ENCODE data around the gene GALNTL6.

The GALNTL6 gene

DNA sequence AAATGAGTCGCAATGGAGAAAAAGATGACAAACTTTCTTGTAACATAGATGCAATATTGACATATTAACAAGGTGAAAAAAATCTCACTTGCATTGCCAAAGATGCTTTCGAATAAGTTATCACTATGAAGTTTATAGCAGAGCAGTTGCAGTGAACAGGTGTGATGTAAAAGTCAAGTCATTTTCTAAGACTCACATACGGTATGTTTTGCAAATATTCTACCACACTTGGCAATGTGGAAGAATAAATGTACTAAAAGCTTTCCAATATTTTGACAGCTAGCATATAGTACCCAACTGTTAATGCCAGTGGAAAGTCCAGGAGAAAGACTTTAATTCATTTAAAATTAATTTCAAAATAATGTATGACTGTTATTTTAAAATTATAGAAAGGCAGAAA is 76.5 kb downstream of the GALNTL6 start:
- DNase-seq = no peak

DNA sequence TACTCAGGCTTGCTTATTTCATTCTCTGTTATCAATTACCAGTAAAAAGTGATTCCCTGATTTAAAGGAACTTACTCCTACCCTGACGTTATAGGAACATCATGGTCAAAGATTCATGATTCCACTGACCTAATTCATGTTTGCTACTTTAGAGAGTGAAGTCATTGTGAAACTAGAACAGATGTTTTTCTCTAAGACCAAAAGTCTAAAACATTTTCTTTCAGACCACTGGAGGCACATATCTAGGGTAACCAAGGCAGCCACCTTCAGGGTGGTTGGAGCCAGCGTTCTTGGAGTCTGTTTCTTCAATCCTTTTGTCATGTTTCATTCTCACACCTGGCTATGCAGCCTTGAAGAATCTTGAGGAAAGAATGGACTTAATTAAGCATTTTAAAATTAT is 77.8 kb downstream of the GALNTL6 start:
- no peak for DNase-seq

DNA sequence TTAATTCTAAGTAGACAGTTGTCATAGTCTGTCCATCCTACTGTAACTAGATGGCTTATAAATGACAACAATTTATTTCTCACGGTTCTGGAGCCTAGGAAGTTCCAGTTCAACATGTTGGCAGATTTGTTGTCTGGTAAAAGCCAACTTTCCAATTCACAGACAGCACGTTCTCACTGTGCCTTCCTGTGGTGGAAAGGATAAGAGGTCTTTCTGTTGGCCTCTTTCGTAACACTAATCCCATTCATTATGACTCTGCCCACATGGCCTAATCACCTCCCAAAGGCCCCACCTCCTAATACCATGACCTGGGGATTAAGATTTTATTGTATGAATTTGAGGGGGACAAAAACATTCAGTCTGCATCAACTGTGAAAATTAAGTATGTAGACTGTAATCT is 83.2 kb downstream of the GALNTL6 start:
- no peak for DNase-seq

DNA sequence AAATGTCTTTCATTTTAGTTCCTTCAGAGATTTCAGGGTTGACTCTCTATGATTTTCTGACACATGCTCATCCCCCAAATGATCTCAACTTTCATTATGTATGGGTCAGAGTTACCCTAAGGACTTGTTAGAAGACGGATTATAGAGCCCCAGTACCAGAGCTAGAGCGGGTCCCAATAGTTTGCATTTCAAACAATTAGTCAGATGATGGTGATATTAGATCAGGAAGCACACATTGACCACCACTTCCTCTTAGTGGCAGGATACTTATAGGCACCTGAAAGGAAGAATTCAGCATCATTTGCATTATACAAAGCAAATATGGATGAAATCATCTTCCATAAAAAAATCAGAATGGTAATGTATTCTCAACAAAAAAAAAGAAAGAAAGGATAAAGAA is 106.1 kb downstream of the GALNTL6 start:
- DNase-seq = no peak

DNA sequence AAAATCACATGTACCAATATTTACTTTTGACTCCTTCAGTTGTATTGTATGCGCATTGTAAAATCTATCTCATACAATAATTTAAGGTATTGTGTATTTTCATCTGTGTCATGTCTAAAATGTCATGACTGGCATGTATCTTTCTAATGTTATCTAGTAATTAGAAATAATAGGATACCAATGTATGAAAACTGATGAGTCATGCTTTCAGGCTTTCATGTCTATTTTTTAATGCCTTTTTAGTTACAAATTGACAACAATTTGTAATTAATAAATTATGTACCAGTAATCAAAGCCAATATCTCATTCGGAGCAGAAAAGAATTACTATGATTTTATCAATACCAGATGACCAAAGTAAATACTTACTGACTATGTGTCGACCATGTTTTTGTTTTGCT is 107.7 kb downstream of the GALNTL6 start:
- DNase-seq = no peak

DNA sequence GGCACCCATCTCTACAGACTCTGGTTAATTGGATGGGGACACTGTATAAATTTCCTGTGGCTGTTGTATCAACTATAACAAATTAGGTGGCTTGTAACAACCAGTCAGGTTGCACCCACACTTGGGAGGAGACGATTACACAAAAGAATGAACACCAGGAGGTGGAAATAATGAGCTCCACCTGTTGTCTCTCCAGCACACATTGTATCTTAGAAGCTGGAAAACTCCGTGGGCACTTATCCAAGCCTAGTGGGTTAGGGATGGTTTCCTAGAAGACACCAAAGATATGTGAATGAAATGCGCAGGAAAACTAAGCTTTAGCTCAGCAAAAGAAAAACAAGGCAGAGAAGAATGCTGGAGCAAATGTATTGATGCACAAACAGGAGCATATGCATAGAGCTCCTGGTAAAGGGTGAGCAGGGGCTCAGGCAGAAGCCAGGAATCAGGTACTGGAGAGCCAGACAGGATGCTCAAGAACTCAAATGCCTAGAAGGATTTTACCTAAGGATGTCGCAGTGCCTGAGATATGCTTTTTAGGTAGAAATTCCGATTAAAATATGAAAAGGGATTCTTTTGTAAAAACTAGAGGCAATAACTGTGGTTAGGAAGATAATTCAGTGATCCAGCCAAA is 111.7 kb downstream of the GALNTL6 start:
- no peak for DNase-seq

DNA sequence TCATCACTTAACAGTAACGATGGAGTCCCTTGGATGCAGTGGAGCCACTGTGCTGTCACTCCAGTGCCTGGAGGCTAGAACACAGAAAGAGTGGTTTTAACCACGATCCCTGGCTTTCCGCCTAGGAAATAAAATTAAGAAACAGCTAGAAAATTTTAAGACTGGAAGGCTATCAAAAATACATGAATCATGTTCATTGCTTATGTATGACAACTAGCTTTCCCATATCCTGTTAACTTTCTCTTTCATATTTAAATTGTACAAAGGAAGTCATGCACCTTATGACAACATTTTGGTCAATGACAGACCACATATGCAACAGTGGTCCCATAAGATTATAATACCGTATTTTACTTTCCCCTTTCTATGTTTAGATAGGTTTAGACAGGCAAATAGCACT is 115.1 kb downstream of the GALNTL6 start:
- no peak for DNase-seq

DNA sequence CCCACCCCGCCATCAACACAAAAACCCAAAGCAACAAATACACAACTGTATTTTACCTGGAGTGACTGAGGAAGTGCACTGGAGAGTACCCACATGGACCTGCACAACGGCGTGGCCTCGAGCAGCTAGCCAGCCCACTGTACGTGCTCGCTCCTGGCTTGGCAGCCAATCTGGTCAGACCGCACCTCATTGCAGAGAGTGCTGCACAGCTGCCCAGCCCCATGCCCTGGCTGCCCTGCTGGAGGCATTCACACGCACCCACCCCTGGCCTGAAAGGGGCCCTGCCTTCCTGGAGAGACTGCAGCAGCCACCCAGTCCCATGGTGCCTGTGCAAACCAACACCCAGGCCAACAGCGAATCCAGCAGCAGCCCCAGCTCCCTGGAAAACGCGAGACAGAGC is 116.3 kb downstream of the GALNTL6 start:
- DNase-seq = no peak

DNA sequence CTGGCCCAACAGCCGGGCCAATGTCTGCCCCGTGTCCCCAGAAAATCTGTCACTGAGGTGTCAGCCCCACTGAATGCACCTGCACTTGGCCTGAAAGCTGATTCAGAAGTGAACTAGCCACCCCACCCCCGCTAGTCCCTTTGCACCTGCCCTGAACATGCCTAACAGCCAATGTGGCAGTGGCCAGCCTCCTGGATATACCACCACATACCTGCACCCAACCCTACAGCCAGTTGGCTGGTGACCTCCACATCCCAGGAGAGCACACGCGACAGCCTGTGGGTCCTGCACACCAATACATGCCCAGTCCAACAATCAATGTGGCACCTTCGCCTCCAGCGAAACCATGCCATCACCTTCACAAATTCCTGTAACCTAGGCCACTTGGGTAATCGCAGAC is 116.7 kb downstream of the GALNTL6 start:
- DNase-seq = no peak

DNA sequence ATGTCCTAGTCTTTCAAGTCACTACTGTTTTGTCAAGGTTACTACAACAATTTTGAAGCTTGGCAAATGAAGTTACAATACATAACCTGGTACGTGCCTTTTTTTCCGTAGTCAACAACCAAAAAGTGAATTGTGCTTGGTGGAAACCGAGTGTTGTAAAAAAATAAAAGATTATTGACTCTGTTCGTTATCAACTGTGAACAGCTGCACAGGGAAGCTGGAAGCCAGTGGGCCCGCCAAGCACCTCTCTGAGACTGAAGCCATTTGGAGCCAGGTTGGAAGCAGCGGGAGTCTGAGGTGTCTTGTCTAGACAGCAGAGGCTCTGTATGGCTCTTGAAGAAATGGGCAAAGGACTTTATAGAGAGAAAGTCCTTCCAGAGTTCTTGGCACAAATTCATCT is 119.0 kb downstream of the GALNTL6 start:
- DNase-seq = no peak

DNA sequence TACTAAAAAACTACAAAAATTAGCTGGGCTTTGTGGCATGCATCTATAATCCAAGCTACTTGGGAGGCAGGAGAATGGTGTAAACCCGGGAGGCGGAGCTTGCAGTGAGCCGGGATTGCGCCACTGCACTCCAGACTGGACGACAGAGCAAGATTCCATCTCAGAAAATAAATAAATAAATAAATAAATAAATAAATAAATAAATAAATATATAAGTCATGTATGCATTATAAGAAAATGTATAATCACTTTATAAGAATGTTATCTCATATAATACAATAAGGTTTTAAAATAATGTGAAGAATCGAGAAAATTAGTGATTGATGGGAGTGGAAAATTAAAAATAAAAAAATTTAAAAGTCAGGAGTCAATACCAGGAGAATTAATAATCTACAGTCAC is 127.5 kb downstream of the GALNTL6 start:
- no peak for DNase-seq

DNA sequence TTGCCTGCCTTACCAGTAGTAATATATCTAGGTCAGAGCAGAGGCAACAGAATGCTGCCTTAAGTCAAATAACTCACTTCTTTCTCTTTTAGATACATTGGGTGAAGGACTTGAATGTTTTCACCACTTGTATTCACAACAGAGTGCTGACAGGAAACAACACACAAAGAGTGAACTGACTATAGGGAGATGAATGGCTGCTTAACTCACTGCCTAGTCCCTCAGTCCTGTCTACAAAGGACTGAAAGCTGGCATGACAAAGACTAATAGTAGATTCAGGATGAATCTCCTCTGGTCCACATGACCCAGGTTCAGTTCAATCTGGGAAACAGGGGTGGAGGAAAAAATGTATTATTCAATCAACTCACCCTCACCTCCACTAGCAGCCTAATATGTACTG is 134.2 kb downstream of the GALNTL6 start:
- no peak for DNase-seq

DNA sequence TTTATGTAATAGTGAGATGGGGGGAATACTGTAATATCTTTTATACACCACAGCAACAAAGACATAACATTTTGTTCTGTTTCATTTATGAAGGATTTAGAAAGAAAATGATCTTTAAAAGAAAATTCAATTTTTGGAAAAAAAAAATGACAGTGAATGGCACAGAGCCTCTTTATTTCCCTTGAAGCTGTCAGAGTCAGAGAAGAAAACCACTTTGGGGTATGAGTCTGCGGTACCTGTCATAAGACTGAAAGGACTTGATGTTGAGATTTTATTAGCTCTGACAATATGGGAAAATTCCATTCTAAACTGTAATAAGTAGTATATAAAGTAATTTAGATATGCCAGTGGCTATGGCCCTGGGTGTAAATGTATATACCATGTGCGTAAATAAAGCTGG is 134.8 kb downstream of the GALNTL6 start:
- DNase-seq = no peak

DNA sequence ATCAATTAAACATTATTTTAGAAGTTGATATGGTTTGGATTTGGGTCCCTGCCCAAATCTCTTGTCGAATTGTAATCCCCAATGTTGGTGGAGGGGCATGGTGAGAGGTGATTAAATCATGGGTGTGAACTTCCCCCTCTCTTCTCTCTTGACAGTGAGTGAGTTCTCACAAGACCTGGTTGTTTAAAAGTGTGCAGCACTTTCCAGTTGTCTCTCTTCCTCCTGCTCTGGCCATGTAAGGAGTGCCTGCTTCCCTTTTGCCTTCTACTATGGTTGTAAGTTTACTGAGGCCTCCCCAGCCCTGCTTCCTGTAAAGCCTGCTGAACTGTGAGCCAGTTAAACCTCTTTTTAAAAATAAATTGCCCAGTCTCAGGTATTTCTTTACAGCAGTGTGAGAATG is 141.4 kb downstream of the GALNTL6 start:
- DNase-seq = no peak

DNA sequence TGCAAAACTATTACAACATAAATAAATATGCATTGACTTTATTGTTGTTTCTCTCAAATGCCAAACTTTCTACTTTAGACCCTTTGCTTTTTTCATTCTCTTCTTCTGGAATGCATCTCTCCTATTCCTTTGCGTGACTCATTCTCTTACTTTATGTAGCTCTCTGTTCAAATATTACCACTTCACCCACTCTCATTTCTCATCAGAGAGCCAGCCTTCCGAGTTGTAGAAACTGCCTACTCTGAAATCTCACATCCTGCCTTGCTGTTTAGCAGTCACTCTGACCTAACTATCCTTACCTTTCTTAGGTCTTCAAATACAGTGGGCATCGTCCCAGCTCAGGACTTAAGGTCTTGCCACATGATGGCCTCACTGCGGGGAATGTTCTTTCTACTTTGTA is 143.5 kb downstream of the GALNTL6 start:
- DNase-seq = no peak

DNA sequence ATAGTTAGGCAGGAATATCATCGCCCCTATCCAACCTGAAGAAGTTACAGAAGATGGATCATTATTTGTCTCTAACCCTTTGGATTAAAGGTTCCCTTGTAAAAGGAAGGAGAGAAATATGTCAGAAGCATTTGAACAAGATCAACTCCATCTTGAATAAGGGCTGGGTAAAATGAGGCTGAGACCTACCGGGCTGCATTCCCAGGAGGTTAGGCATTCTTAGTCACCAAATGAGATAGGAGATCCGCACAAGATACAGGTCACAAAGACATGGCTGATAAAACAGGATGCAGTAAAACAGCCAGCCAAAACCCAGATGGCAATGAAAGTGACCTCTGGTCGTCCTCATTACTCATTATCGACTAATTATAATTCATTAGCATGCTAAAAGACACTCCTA is 148.9 kb downstream of the GALNTL6 start:
- DNase-seq = no peak

DNA sequence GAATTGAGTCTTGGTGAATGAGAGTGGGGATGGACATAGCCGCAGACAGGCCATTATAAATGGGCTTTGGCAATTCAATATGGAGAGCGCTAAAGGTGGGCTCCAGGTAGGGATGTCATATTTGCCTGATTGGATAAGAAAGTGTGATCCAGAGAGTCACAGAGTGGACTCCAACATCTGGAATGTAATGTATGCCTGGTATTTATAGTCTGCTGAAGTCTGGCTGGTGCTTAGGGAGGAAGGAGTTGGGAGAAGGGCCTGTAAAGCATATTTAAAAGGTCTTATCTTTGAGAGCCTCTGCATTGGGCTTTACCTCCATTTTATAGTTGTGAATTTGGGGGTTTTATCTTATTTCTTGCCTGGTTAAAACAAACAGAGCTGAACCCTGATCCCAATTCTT is 153.2 kb downstream of the GALNTL6 start:
- no peak for DNase-seq

DNA sequence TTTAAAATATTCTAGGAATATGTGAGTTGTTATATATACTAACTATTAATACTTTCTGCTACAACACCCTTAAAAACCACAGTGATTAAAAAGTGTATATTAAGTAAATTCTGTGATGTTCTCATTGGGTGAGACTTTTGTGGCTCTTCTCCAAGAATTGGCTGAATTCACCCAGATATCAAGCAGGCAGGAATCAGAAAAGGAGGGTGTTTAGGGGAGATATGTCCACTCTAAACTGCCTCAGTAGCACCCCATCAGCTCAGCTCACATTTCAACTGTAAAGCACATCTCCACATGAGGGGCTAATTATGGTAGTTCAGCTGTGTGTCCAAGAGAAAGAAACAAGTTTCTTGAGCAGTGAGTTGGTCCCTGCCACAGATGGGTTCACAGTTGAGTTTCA is 165.0 kb downstream of the GALNTL6 start:
- DNase-seq = no peak

DNA sequence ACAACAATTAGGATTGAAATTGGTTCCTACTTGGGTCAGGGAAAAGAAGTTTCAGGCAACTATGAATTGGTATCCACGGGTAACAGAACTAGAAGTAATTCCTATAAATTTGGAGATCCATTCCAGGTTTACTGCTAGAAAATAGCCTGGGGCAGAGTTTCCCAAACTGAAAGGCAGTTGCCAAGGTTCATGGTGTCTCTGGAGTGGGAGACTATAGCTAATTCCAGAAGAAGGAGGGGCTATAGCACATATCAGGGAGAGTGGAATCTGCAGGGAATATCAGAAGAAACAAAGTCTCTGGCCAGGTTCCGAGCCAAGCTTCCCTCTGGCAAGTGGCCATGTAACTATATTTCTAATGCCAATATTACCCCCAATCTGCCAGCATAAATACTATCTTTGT is 166.3 kb downstream of the GALNTL6 start:
- no peak for DNase-seq

DNA sequence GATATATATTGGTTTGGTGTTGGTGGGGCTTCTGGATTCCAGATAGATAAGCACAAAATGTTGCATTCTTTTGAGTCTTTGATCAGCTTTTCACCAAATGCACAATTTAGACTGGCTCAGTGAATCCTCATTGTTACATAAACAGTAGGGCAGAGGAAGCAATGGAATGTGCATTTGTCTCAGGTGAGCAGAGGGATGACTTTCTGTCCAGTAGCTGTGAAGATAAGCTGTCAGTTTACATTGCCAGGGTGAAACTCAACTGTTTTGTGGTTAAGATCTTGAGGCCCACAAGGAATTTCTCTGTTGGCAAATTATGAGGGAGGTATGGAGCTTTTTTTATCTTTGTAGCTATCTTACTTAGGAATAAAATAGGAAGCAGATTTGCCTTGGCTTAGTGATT is 168.0 kb downstream of the GALNTL6 start:
- no peak for DNase-seq

DNA sequence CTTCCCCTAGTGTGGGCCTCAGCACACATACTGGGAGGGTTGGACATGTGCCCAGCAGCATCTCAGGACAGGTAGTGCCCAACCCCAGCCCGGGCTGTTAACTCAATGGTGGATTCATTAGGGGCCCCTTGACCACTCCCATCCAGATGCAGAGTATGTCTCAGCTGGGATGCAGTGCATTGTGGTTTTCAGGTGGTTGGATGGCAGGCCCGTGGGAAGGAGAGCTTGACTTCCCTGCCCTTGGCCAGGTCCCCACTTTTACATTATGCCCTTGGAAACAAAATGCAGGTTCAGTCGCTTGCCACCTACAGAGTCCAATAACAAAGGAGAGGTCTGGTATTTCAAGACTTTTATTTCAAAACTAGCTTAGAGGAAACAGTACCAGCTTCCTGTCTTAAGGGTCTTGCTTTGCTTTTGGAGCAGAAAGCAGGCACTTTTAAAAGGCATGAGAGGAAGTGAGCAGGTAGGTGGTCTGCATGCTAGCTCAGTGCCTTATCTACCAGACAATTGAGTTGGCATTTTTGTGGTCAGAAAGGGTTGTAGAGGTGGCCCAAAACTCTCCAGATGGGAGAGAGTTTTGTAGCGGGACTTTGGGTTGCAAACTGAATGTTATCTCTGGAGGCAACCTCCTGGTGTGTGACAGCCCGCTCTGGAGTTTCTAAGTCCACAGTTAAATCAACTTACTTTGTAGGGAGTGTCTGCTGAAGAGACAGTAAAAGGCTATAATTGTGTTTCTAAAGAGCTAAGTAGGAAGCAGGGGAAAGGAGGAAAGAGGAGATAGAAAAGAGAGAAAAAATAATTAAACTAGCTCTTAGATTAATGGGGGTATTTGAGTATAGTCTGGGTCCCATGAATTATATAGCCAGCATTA is 171.0 kb downstream of the GALNTL6 start:
- DNase-seq = no peak

DNA sequence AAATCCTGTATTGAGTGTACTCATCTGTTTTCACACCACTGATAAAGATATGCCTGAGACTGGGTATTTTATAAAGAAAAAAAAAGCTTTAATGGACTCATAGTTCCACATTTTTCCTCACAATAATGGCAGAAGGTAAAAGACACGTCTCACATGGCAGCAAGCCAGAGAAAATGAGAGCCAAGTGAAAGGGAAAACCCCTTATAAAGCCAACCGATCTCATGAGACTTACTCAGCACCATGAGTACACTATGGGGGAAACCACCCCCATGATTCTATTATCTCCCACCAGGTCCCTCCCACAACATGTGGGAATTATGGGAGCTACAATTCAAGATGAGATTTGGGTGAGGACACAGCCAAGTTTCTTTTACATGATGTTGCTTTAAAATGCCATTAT is 171.9 kb downstream of the GALNTL6 start:
- no peak for DNase-seq

DNA sequence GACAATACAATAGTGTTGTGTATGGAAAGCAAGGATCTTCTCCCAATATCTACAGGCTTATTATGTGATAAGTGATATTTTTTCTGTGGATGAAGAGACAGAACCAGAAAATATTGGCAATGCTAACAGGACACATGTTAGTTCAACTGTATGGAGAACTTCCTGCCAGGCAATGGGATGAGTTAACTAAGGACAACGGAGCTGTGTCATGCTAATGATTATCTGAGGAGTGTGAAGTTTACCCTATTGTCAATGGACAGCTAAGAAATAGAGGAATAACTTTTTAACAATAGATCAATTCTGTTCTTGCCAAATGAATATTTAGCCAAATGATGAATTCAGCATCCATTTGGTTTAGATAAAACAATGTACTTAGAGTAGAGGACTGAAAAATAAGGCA is 180.0 kb downstream of the GALNTL6 start:
- no peak for DNase-seq

DNA sequence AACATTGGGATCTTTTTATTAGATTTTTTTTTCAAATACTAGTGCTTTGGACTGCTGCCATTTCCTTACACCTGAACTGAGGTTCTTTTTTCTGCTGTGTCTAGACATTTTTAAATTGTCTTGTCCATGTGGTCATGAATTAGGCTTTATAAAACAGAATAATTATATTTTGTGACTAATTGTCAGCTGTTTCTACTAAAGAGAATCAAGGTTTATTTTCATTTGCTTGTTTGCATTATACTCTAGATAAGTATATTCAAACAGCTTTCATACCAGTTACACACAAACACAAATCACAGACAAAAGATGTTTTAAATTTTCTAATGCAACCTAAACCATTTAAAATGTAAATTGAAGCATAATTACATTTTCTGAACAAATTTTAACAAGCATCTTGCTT is 194.7 kb downstream of the GALNTL6 start:
- no peak for DNase-seq
